GM15510 (cell line): ENCODE measurements around the gene PGLYRP2.

Experiments used
- POLR2A ChIP-seq: IDR thresholded peaks from 3 replicates; pipeline ENCODE4 v1.6.1; 2011; ENCODE audit warnings: borderline replicate concordance; ENCODE audit not compliant: insufficient read length; ENCODE audit errors: extremely low read depth

PGLYRP2 gene

GRCh38 chr19:15449620-15450527 is 29.4 kb downstream of the PGLYRP2 start, which contains the start of gene WIZ:
Gene WIZ (minus strand): TSS chr19:15449956. CDS start chr19:15448307, 1,649 bp downstream.
- TF ChIP-seq POLR2A, result no peak

- TF ChIP-seq POLR2A, result no peak
Observed at GRCh38 chr19:15448778-15449619, 30.3 kb downstream of the PGLYRP2 start.

GRCh38 chr19:15448044-15448777 is 31.1 kb downstream of the PGLYRP2 start:
- TF ChIP-seq POLR2A, result no peak

- TF ChIP-seq POLR2A, result no peak
Observed at GRCh38 chr19:15447057-15447456, 32.2 kb downstream of the PGLYRP2 start.

- no peak for TF ChIP-seq POLR2A
Observed at GRCh38 chr19:15445807-15446376, 33.4 kb downstream of the PGLYRP2 start.

- no peak for TF ChIP-seq POLR2A
Observed at GRCh38 chr19:15445227-15445605, 34.1 kb downstream of the PGLYRP2 start.

GRCh38 chr19:15444505-15445226 is 34.6 kb downstream of the PGLYRP2 start:
- no peak for TF ChIP-seq POLR2A

GRCh38 chr19:15443838-15444237 is 35.5 kb downstream of the PGLYRP2 start:
- TF ChIP-seq POLR2A, result no peak

GRCh38 chr19:15443325-15443724 is 36.0 kb downstream of the PGLYRP2 start:
- no peak for TF ChIP-seq POLR2A

GRCh38 chr19:15442142-15442920 is 37.0 kb downstream of the PGLYRP2 start:
- no peak for TF ChIP-seq POLR2A

GRCh38 chr19:15441317-15441716 is 38.0 kb downstream of the PGLYRP2 start:
- no peak for TF ChIP-seq POLR2A

GRCh38 chr19:15439821-15440641 is 39.3 kb downstream of the PGLYRP2 start:
- TF ChIP-seq POLR2A, result no peak
